ENCODE data around the gene ZNF12.
A peak's percentile ranks its signal among the peaks of the same experiment; 100 is the strongest.
"Not testable (repeated sequence)": the region's sequence is repeated elsewhere in the genome, so short reads cannot be mapped to it uniquely, and the experiment has no call there.

ZNF12 gene

GRCh38 chr7:6705959-6706665 lies 635 bp downstream of the ZNF12 start:
- DNase-seq, result peak in 24 of 42 donors; percentile 5 to 36 (median 17)
- intact Hi-C loops (cut with DNase I), result loop anchor here (10.0 kb wide), 1 partner anchor 61 kb away; no protein-coding TSS in a partner anchor

GRCh38 chr7:6701860-6702259 lies 4.9 kb downstream of the ZNF12 start:
- no peak for DNase-seq
- intact Hi-C loops (cut with DNase I), result loop anchor here (10.0 kb wide), 1 partner anchor 57 kb away; no protein-coding TSS in a partner anchor

- no peak for DNase-seq
- intact Hi-C loops (cut with DNase I), result loop anchor here (10.0 kb wide), 1 partner anchor 56 kb away; no protein-coding TSS in a partner anchor
These were observed 6.0 kb downstream of the ZNF12 start for GRCh38 chr7:6700793-6701192.

GRCh38 chr7:6691609-6692106 lies 15.1 kb downstream of the ZNF12 start:
- no peak for DNase-seq
- intact Hi-C loops (cut with DNase I), result no loop called here

GRCh38 chr7:6691103-6691502 lies 15.6 kb downstream of the ZNF12 start:
- DNase-seq, result no peak
- intact Hi-C loops (cut with DNase I), result no loop called here

GRCh38 chr7:6680146-6680545 lies 26.6 kb downstream of the ZNF12 start:
- intact Hi-C loops (cut with DNase I), result no loop called here
- no peak for DNase-seq

- intact Hi-C loops (cut with DNase I), result no loop called here
These were observed 30.8 kb downstream of the ZNF12 start for GRCh38 chr7:6675807-6676405.

GRCh38 chr7:6670851-6671250 lies 35.9 kb downstream of the ZNF12 start:
- intact Hi-C loops (cut with DNase I); DNase-seq: not testable (repeated sequence)

More at GRCh38 chr7:6675807-6676405, 30.8 kb downstream of the ZNF12 start:
- no peak for DNase-seq

- intact Hi-C loops (cut with DNase I), result no loop called here
- peak in 1 of 42 donors; percentile 16 for DNase-seq
These were observed 48.0 kb downstream of the ZNF12 start for GRCh38 chr7:6658618-6659345.

- DNase-seq, result peak in 5 of 42 donors; percentile 7 to 22 (median 15)
- intact Hi-C loops (cut with DNase I), result no loop called here
These were observed 50.3 kb downstream of the ZNF12 start for GRCh38 chr7:6656413-6656812.

GRCh38 chr7:6655636-6656385 lies 50.9 kb downstream of the ZNF12 start:
- intact Hi-C loops (cut with DNase I), result no loop called here

GRCh38 chr7:6654842-6655610 lies 51.7 kb downstream of the ZNF12 start:
- intact Hi-C loops (cut with DNase I), result no loop called here
- peak in 6 of 42 donors; percentile 8 to 22 (median 13) for DNase-seq

More at GRCh38 chr7:6655636-6656385, 50.9 kb downstream of the ZNF12 start:
- DNase-seq, result peak in 5 of 42 donors; percentile 6 to 12 (median 10)

- intact Hi-C loops (cut with DNase I), result no loop called here
- peak in 6 of 42 donors; percentile 0 to 15 (median 5) for DNase-seq
These were observed 52.5 kb downstream of the ZNF12 start for GRCh38 chr7:6654113-6654841.

GRCh38 chr7:6653071-6654003 lies 53.4 kb downstream of the ZNF12 start:
- peak in 9 of 42 donors; percentile 0 to 29 (median 5) for DNase-seq
- intact Hi-C loops (cut with DNase I), result no loop called here

- peak in 9 of 42 donors; percentile 3 to 24 (median 12) for DNase-seq
- intact Hi-C loops (cut with DNase I), result no loop called here
These were observed 54.2 kb downstream of the ZNF12 start for GRCh38 chr7:6652446-6653011.

GRCh38 chr7:6651851-6652445 lies 54.8 kb downstream of the ZNF12 start:
- DNase-seq, result peak in 13 of 42 donors; percentile 3 to 39 (median 11)
- intact Hi-C loops (cut with DNase I), result no loop called here

Data from head of caudate nucleus (tissue), 42 donors.